ENCODE results near the gene CAMK2A. TPM values are rescaled to one million over a fixed set of nuclear protein-coding genes. Genes with fewer than 3 reads are reported as not detected.

The CAMK2A gene
- total and polyA plus RNA-seq, 2 donors, result 0.09 to 0.39 TPM

- no peak for DNase-seq (ENCODE audit: low read depth in 6 of 9, low spot score in 9 of 9)
- no peak overlapping the region for H3K4me3 ChIP-seq (ENCODE audit: low read length in 2 of 2)
- H3K4me1 ChIP-seq (ENCODE audit: control insufficient read depth in 2 of 2, insufficient read depth in 2 of 2, low read length in 2 of 2), result peaks cover 0 to 6% of the 10 kb centered on the region in 2 donors
- H3K9me3 ChIP-seq (ENCODE audit: control insufficient read depth in 2 of 2, insufficient read depth in 1 of 2, low read length in 1 of 2), result no peaks in the 10 kb centered on the region
- H3K36me3 ChIP-seq (ENCODE audit: control insufficient read depth in 2 of 2, insufficient read depth in 2 of 2, low read length in 1 of 2), result no peaks in the 10 kb centered on the region
- 85% methylated on average over 9 of the region's 9 CpGs for WGBS
- H3K27ac ChIP-seq (ENCODE audit: low read depth in 1 of 2, low read length in 1 of 2), result no peak overlapping the region
- no peaks in the 10 kb centered on the region for H3K27me3 ChIP-seq (ENCODE audit: control insufficient read depth in 2 of 2, insufficient read depth in 1 of 2, low read length in 1 of 2)
Measured at GRCh38 chr5:150318613-150319483, 29.3 kb upstream of the CAMK2A start.

- peaks cover 0 to 6% of the 10 kb centered on the region in 2 donors for H3K4me1 ChIP-seq (ENCODE audit: control insufficient read depth in 2 of 2, insufficient read depth in 2 of 2, low read length in 2 of 2)
- no peaks in the 10 kb centered on the region for H3K27me3 ChIP-seq (ENCODE audit: control insufficient read depth in 2 of 2, insufficient read depth in 1 of 2, low read length in 1 of 2)
- H3K36me3 ChIP-seq (ENCODE audit: control insufficient read depth in 2 of 2, insufficient read depth in 2 of 2, low read length in 1 of 2), result no peaks in the 10 kb centered on the region
- H3K4me3 ChIP-seq (ENCODE audit: low read length in 2 of 2), result no peak overlapping the region
- WGBS, result 96% methylated on average over 11 of the region's 11 CpGs
- no peak for DNase-seq (ENCODE audit: low read depth in 6 of 9, low spot score in 9 of 9)
- H3K9me3 ChIP-seq (ENCODE audit: control insufficient read depth in 2 of 2, insufficient read depth in 1 of 2, low read length in 1 of 2), result no peaks in the 10 kb centered on the region
- no peak overlapping the region for H3K27ac ChIP-seq (ENCODE audit: low read depth in 1 of 2, low read length in 1 of 2)
Measured at GRCh38 chr5:150317048-150318003, 27.8 kb upstream of the CAMK2A start.

GRCh38 chr5:150316320-150316719, 26.7 kb upstream of the CAMK2A start:
- H3K4me3 ChIP-seq (ENCODE audit: low read length in 2 of 2), result no peak overlapping the region
- 96% methylated on average over 3 of the region's 3 CpGs for WGBS
- H3K27me3 ChIP-seq (ENCODE audit: control insufficient read depth in 2 of 2, insufficient read depth in 1 of 2, low read length in 1 of 2), result no peaks in the 10 kb centered on the region
- DNase-seq (ENCODE audit: low read depth in 6 of 9, low spot score in 9 of 9), result no peak
- no peaks in the 10 kb centered on the region for H3K9me3 ChIP-seq (ENCODE audit: control insufficient read depth in 2 of 2, insufficient read depth in 1 of 2, low read length in 1 of 2)
- H3K4me1 ChIP-seq (ENCODE audit: control insufficient read depth in 2 of 2, insufficient read depth in 2 of 2, low read length in 2 of 2), result peaks cover 0 to 6% of the 10 kb centered on the region in 2 donors
- H3K27ac ChIP-seq (ENCODE audit: low read depth in 1 of 2, low read length in 1 of 2), result no peak overlapping the region
- H3K36me3 ChIP-seq (ENCODE audit: control insufficient read depth in 2 of 2, insufficient read depth in 2 of 2, low read length in 1 of 2), result no peaks in the 10 kb centered on the region

- no peaks in the 10 kb centered on the region for H3K27me3 ChIP-seq (ENCODE audit: control insufficient read depth in 2 of 2, insufficient read depth in 1 of 2, low read length in 1 of 2)
- H3K36me3 ChIP-seq (ENCODE audit: control insufficient read depth in 2 of 2, insufficient read depth in 2 of 2, low read length in 1 of 2), result no peaks in the 10 kb centered on the region
- DNase-seq (ENCODE audit: low read depth in 6 of 9, low spot score in 9 of 9), result no peak
- no peak overlapping the region for H3K4me3 ChIP-seq (ENCODE audit: low read length in 2 of 2)
- no peak overlapping the region for H3K27ac ChIP-seq (ENCODE audit: low read depth in 1 of 2, low read length in 1 of 2)
- WGBS, result 94% methylated on average over 4 of the region's 4 CpGs
- no peaks in the 10 kb centered on the region for H3K9me3 ChIP-seq (ENCODE audit: control insufficient read depth in 2 of 2, insufficient read depth in 1 of 2, low read length in 1 of 2)
- H3K4me1 ChIP-seq (ENCODE audit: control insufficient read depth in 2 of 2, insufficient read depth in 2 of 2, low read length in 2 of 2), result peaks cover 0 to 6% of the 10 kb centered on the region in 2 donors
Measured at GRCh38 chr5:150315245-150315644, 25.7 kb upstream of the CAMK2A start.

GRCh38 chr5:150313921-150314716, 24.5 kb upstream of the CAMK2A start:
- Histone ChIP-seq H3K36me3 (ENCODE audit: control insufficient read depth in 2 of 2, insufficient read depth in 2 of 2, low read length in 1 of 2) (no peaks in the 10 kb centered on the region), H3K4me1 (ENCODE audit: control insufficient read depth in 2 of 2, insufficient read depth in 2 of 2, low read length in 2 of 2) (peaks cover 0 to 3% of the 10 kb centered on the region in 2 donors), H3K4me3 (ENCODE audit: low read length in 2 of 2) (no peak overlapping the region), H3K9me3 (ENCODE audit: control insufficient read depth in 2 of 2, insufficient read depth in 1 of 2, low read length in 1 of 2) (no peaks in the 10 kb centered on the region), H3K27ac (ENCODE audit: low read depth in 1 of 2, low read length in 1 of 2) (no peak overlapping the region), H3K27me3 (ENCODE audit: control insufficient read depth in 2 of 2, insufficient read depth in 1 of 2, low read length in 1 of 2) (peaks cover 0 to 3% of the 10 kb centered on the region in 2 donors)
- DNase-seq (ENCODE audit: low read depth in 6 of 9, low spot score in 9 of 9), result no peak
- WGBS, result 76% methylated on average over 6 of the region's 6 CpGs

- Histone ChIP-seq H3K4me3 (ENCODE audit: low read length in 2 of 2) (no peak overlapping the region), H3K27me3 (ENCODE audit: control insufficient read depth in 2 of 2, insufficient read depth in 1 of 2, low read length in 1 of 2) (peaks cover 0 to 4% of the 10 kb centered on the region in 2 donors), H3K36me3 (ENCODE audit: control insufficient read depth in 2 of 2, insufficient read depth in 2 of 2, low read length in 1 of 2) (no peaks in the 10 kb centered on the region), H3K9me3 (ENCODE audit: control insufficient read depth in 2 of 2, insufficient read depth in 1 of 2, low read length in 1 of 2) (no peaks in the 10 kb centered on the region), H3K27ac (ENCODE audit: low read depth in 1 of 2, low read length in 1 of 2) (no peak overlapping the region), H3K4me1 (ENCODE audit: control insufficient read depth in 2 of 2, insufficient read depth in 2 of 2, low read length in 2 of 2) (no peaks in the 10 kb centered on the region)
- WGBS, result 81% methylated on average over 6 of the region's 6 CpGs
- no peak for DNase-seq (ENCODE audit: low read depth in 6 of 9, low spot score in 9 of 9)
Measured at GRCh38 chr5:150313501-150313900, 23.9 kb upstream of the CAMK2A start.

GRCh38 chr5:150312518-150312917, 22.9 kb upstream of the CAMK2A start:
- no peaks in the 10 kb centered on the region for H3K9me3 ChIP-seq (ENCODE audit: control insufficient read depth in 2 of 2, insufficient read depth in 1 of 2, low read length in 1 of 2)
- 97% methylated on average over 6 of the region's 6 CpGs for WGBS

GRCh38 chr5:150311015-150311692, 21.6 kb upstream of the CAMK2A start:
- peaks cover 0 to 4% of the 10 kb centered on the region in 2 donors for H3K27me3 ChIP-seq (ENCODE audit: control insufficient read depth in 2 of 2, insufficient read depth in 1 of 2, low read length in 1 of 2)
- H3K9me3 ChIP-seq (ENCODE audit: control insufficient read depth in 2 of 2, insufficient read depth in 1 of 2, low read length in 1 of 2), result no peaks in the 10 kb centered on the region
- H3K36me3 ChIP-seq (ENCODE audit: control insufficient read depth in 2 of 2, insufficient read depth in 2 of 2, low read length in 1 of 2), result no peaks in the 10 kb centered on the region
- DNase-seq (ENCODE audit: low read depth in 6 of 9, low spot score in 9 of 9), result no peak
- H3K27ac ChIP-seq (ENCODE audit: low read depth in 1 of 2, low read length in 1 of 2), result no peak overlapping the region
- no peak overlapping the region for H3K4me3 ChIP-seq (ENCODE audit: low read length in 2 of 2)
- 88% methylated on average over 7 of the region's 7 CpGs for WGBS
- H3K4me1 ChIP-seq (ENCODE audit: control insufficient read depth in 2 of 2, insufficient read depth in 2 of 2, low read length in 2 of 2), result no peaks in the 10 kb centered on the region

More at GRCh38 chr5:150312518-150312917, 22.9 kb upstream of the CAMK2A start:
- peaks cover 0 to 4% of the 10 kb centered on the region in 2 donors for H3K27me3 ChIP-seq (ENCODE audit: control insufficient read depth in 2 of 2, insufficient read depth in 1 of 2, low read length in 1 of 2)
- H3K27ac ChIP-seq (ENCODE audit: low read depth in 1 of 2, low read length in 1 of 2), result no peak overlapping the region
- H3K36me3 ChIP-seq (ENCODE audit: control insufficient read depth in 2 of 2, insufficient read depth in 2 of 2, low read length in 1 of 2), result no peaks in the 10 kb centered on the region
- H3K4me1 ChIP-seq (ENCODE audit: control insufficient read depth in 2 of 2, insufficient read depth in 2 of 2, low read length in 2 of 2), result no peaks in the 10 kb centered on the region
- no peak for DNase-seq (ENCODE audit: low read depth in 6 of 9, low spot score in 9 of 9)
- no peak overlapping the region for H3K4me3 ChIP-seq (ENCODE audit: low read length in 2 of 2)
